ENCODE results near the gene SOHLH1.

SOHLH1 gene

GRCh38 chr9:135655317-135655716 is 44.0 kb downstream of the SOHLH1 start:
- no peak for DNase-seq

GRCh38 chr9:135650408-135650807 is 48.9 kb downstream of the SOHLH1 start:
- DNase-seq, result no peak

- DNase-seq, result no peak
Observed at GRCh38 chr9:135649508-135649907, 49.8 kb downstream of the SOHLH1 start.

- no peak for DNase-seq
Observed at GRCh38 chr9:135648494-135649410, 50.5 kb downstream of the SOHLH1 start.

GRCh38 chr9:135647884-135648283 is 51.4 kb downstream of the SOHLH1 start:
- no peak for DNase-seq

- DNase-seq, result no peak
Observed at GRCh38 chr9:135644631-135645218, 54.6 kb downstream of the SOHLH1 start.

Measured in CD4-positive, alpha-beta T cell treated with Interleukin-4 for 4 hours (primary cell).